ENCODE measurements around the gene LCP1.

LCP1 gene

GRCh38 chr13:46158983-46159382 lies 23.0 kb downstream of the LCP1 start:
- DNase-seq (ENCODE audit: low read depth) = no peak

DNA sequence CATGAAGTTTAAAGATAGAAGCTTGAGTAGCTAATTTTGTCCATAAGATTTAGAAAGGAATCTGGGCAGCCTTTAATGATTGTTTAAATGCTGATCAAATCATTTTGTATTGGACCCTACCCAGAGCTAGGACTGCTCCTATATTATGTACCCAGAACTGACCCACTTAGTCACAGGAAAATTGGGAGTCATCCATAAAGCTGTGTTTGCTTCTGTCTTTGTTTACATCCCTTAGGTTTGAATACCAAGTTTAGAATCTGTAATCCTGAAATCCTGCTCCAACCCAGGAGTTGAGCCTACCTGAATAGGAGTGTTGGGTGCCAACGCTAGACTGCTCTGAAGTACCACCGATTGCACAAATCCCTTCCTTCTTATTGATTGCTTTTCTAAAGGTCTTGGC lies 23.8 kb downstream of the LCP1 start:
- DNase-seq (ENCODE audit: low read depth) = no peak

DNA sequence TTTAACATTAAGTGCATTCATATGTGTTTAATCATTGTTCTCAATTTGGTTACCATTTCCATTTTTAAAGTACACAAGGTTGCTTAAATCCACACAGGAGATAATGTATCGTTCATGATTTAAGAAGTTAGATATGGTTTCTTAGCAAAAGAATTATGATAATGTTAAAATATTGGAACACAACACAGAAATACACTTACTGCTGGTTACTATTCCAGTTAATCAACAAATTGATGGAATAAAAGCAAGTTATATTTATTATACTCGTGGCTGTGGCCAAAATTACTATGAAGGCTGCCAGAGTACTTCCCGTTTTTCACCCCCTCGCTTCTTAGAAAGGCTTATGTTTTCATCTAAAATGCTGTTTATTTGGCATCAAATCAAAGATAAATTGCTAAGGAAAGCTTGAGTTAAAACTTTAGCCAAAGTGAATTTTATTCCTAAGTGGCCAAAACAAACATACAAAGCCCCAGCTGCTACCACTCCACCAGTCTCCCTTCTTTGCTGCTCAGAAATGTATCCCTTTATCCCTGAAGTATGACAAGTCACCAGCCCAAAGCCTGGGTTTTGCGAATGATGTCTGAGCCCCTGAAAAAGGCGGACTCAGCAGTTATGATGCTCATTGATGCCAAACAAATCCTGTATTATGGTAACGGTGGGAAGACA lies 27.7 kb downstream of the LCP1 start:
- DNase-seq (ENCODE audit: low read depth) = no peak

GRCh38 chr13:46152627-46153328 lies 29.2 kb downstream of the LCP1 start:
- DNase-seq (ENCODE audit: low read depth) = no peak

DNA sequence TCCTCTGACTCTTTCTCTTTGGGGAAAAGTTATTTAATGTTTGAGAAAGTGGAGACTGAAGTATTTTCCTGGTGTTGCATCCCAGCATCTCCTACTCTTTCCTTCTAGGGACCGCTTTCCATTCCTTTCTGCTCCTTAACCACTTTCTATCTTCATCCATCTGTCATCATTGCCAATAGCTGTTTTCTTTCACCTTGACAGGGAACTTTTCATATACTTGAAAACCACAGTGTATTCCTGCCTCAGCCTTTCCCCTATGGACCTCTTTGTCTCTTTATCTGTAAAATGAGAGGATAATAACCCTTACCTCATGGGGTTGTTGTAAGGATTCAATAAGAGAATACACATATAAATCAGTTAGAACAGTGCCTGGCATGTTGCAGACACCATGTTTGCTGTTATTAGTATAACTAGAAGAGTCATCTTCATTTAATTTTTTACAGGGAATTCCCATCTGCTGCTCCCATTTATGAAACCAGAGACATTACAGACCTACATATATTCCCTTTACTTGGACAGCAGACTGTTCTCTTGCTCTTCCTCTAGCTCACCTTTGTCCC lies 31.8 kb downstream of the LCP1 start:
- no peak for DNase-seq (ENCODE audit: low read depth)

- DNase-seq (ENCODE audit: low read depth) = no peak
These were observed 32.5 kb downstream of the LCP1 start for GRCh38 chr13:46149272-46150133.

DNA sequence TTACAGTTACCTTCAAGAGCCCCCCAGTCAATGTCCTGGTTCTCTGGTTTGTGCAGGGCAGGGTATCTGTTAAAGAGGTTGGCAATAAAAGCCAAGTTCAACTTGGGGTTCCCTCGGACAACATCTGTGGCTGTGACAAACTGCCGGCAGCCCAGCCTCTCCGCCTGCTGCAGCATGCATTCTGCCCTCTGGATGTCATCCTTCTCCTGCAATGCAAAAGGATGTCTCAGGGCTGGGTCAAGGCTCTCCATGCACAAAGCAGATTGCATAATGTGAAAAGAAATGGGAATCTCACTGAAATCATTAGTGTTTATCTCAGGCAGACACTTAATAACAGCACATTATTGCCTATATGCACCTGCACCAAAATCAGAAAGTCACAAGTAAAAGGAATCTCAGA lies 35.1 kb downstream of the LCP1 start:
- no peak for DNase-seq (ENCODE audit: low read depth)

DNA sequence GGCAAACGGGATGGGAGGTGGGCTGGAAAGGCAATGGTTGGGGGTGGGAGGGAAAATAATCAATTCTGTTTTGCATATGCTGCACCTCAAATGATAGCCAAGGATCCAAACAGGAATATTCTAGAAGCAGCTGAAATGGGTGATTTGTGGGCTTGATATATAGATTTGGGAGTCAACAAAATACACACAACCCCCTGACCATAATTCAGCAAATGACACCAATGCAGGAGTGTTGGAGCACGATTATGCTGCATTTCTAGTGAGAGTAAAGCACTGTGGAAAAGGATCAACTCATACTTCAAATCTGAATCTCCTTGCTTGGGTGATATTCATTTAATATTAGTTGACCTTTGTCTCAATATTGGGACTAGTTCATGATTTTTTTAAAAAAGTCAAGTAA lies 36.0 kb downstream of the LCP1 start:
- no peak for DNase-seq (ENCODE audit: low read depth)

- no peak for DNase-seq (ENCODE audit: low read depth)
These were observed 36.8 kb downstream of the LCP1 start for GRCh38 chr13:46145135-46145534.

DNA sequence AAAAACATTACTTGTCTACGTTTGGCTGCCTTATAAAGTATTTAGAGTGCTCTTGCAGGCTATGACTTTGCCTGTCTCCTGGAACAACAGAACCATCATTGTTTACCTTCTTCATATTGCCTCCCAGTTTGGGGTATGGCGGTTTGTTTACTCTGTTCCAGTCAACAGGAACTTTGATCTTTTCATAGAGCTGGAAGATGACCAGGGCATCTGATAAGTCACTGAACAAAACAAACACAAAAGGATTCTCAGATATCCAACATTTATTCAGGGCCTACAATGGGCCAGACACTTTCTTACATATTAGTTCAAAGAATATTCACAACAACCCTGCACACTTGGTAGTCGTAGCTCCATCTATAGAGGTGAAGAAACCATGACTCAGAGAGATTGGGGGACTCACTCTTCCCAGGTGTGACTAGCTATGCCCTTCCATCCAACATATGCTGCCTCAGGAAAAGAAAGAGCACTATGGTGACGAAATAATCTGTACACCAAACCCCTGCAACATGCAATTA lies 38.7 kb downstream of the LCP1 start:
- no peak for DNase-seq (ENCODE audit: low read depth)

- DNase-seq (ENCODE audit: low read depth) = no peak
These were observed 39.2 kb downstream of the LCP1 start for GRCh38 chr13:46142776-46143175.

DNA sequence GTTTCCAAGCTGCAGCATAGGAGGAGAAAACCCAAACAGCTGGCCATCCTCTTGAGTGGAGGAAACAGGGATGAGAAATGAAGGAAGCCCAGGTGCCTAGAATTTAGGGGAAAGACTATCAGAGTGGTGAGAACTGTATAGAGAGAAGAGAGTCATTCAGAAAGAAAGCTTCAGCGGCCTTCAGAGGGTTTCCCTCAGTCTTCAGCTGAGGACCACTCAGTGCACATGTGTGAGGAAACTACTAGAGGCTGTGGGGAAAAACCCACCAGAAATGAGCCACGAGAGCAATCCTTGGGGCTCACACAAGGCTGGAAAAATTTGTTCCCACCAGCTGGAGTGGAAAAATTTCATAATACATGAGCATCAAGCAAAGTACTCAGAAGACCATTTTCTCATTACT lies 41.9 kb downstream of the LCP1 start:
- no peak for DNase-seq (ENCODE audit: low read depth)

DNA sequence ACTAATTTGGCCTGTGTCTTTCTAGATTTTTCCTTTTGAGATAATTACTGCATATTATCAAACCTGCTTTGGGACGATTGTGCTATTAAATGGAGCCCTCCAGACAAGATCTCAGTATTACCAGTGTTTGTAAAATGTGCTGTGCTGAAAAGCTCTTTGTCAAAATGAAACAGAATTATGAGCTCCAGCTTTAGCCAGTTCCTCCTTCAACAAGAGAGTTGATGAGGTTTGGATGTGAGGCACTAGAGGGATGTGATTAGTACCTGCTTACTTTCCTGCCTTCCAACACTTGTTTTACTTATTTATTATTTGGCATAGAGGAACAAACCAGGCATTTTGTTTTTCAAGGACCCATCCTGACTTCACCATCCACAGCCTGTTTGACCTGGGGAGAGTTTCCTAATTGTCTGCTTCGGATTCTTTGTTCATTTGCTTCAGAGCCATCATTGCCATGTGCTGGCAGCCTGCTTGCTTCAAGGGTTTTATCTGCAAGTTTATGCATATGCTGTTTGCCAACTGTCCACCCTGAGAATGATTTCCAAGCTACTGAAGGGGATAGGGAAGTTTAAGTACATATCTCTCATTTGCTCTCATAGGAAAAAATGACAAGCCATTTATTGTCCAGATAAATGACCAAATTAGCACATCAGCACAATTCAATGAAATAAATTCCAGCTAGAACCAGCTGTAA lies 44.2 kb downstream of the LCP1 start:
- DNase-seq (ENCODE audit: low read depth) = no peak

DNA sequence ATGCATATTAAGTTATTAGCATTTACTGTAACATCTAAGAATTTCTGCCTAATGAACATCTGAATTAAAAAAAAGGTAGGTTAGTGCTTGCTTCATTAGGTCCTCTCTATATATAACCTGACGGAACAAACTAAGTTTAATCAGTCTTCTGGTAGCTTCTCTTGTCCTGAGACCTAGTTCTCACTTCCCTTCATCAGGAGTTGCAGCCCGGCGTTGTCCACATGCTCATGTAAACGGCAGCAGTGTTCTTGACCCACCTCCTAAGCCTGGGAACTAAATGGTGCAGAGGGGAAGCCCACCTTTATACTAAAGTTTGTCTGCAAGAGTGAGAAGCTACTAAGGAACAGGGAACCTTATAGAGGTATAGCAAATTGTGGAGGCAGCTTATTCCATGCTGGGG lies 45.3 kb downstream of the LCP1 start:
- no peak for DNase-seq (ENCODE audit: low read depth)

GRCh38 chr13:46134961-46135522 lies 46.9 kb downstream of the LCP1 start:
- no peak for DNase-seq (ENCODE audit: low read depth)

DNA sequence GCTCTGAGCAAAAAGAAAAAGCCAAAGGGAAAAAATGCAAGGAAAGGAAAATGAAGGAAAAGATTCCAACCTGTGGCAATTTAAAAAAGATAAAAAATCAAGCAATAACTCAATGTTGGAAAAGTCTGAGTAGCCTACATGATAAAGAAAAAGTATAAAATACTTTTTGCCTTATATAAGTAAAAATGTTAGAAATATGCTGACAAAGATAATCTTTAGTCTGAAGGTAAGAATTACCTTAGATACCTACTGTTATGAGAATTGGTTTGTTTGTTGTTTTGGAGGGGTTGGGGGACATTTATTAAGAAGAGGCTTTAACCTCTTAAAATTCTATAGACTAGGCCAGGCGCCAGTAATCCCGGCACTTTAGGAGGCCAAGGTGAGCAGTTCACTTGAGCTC lies 47.5 kb downstream of the LCP1 start:
- DNase-seq (ENCODE audit: low read depth) = no peak

DNA sequence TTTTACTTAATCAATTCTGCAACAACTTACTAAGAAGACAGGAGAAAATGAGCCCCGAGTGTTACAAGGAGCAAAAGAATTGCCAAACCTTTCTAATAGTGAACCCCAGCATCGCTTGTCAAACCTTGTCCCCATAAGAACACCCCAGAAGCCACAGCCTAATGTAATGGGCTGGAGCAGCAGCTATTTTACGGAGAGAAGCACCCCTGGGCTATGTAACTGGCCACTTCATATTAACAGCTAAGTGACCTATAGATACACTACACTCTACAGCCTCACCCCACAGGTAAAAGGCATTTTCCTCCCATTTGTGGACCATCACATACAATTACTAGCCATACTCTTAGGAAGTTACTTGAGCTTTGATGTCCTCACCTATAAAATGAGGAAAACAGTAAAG lies 49.9 kb downstream of the LCP1 start:
- DNase-seq (ENCODE audit: low read depth) = no peak

DNA sequence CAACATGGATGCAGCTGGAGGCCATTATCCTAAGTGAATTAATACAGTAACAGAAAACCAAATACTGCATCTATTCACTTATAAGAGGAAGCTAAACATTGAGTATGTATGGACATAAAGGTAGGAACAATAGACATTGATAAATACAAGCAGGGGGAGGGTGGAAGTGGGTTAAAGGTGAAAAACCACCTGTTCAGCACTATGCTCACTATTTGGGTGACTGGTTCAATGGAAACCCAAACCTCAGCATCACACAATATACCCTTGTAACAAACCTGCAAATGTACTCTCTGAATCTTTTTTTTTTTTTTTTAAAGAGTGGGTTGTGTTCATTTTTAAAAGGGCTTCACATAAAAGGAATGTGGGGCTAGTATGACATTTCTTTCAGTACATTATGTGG lies 50.3 kb downstream of the LCP1 start:
- no peak for DNase-seq (ENCODE audit: low read depth)

DNA sequence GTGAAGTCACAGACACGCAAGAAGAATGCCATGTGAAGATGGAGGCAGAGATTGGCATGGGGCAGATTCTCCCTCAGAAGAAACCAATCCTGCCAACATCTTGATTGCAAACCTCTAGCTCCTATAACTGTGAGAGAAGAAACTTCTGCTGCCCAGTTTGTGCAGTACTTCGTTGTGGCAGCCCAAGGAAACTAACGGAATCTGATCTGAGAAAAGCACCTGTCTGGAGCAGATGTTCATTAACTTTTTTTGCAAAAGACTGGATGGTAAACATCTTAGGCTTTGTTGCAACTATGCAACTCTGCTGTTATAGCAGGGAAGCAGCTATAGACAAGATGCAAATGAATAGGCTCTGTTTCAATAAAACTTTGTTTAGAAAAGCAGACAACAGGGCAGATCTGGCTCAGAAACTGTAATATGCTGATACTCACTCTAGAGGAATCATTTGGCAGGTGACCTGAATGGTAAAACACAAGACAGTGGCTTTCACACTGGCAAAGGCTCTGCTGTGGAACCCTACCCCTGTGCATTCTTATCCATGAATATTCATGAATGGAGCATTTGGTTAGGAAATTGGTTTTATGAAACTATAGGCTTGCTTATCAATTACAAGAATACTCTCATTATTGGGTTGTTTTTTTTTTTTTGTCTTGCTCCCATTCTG lies 51.9 kb downstream of the LCP1 start:
- DNase-seq (ENCODE audit: low read depth) = no peak

GRCh38 chr13:46129124-46129523 lies 52.9 kb downstream of the LCP1 start:
- no peak for DNase-seq (ENCODE audit: low read depth)

Measured in stimulated activated CD4-positive, alpha-beta T cell treated with anti-CD3 and anti-CD28 coated beads, Interleukin-2, amount 100 ng/mL, for 4 hours (primary cell).